MG63 (cell line): ENCODE results near the gene RPS25. TPM values are rescaled to one million over a fixed set of nuclear protein-coding genes. Genes with fewer than 3 reads are reported as not detected.
"Not testable (repeated sequence)": the region's sequence is repeated elsewhere in the genome, so short reads cannot be mapped to it uniquely, and the experiment has no call there.

Source experiments
- DNase-seq: peaks from one replicate; pipeline ENCODE4 v3.0.0-alpha.2; 2020
- H3K27me3 ChIP-seq: fragments of 250-450 bp; sonication (Bioruptor Pico); 2 replicates; pipeline ENCODE4 v1.5.1; 2020; ENCODE audit warnings: mild to moderate bottlenecking, moderate library complexity
- H3K36me3 ChIP-seq: fragments of 250-450 bp; sonication (Bioruptor Pico); 2 replicates; pipeline ENCODE4 v1.5.1; 2020; ENCODE audit warnings: mild to moderate bottlenecking, moderate library complexity
- H3K4me3 ChIP-seq: fragments of 250-450 bp; sonication (Bioruptor Pico); 2 replicates; pipeline ENCODE4 v1.5.1; 2020; ENCODE audit warnings: mild to moderate bottlenecking, moderate library complexity
- H3K9me3 ChIP-seq: fragments of 250-450 bp; sonication (Bioruptor Pico); 2 replicates; pipeline ENCODE4 v1.5.1; 2020; ENCODE audit warnings: mild to moderate bottlenecking, moderate library complexity
- total RNA-seq: library from RNA; depleted of rRNA; stranded (reverse); fragments of >200 nt; shearing (Covaris generic); gene quantifications from 2 replicates; pipeline ENCODE4 v1.2.3, GENCODE V29; 2014; ENCODE audit warnings: low replicate concordance

The RPS25 gene
- total RNA-seq, 1 experiment from 2014 or later = 1,989 TPM

DNA sequence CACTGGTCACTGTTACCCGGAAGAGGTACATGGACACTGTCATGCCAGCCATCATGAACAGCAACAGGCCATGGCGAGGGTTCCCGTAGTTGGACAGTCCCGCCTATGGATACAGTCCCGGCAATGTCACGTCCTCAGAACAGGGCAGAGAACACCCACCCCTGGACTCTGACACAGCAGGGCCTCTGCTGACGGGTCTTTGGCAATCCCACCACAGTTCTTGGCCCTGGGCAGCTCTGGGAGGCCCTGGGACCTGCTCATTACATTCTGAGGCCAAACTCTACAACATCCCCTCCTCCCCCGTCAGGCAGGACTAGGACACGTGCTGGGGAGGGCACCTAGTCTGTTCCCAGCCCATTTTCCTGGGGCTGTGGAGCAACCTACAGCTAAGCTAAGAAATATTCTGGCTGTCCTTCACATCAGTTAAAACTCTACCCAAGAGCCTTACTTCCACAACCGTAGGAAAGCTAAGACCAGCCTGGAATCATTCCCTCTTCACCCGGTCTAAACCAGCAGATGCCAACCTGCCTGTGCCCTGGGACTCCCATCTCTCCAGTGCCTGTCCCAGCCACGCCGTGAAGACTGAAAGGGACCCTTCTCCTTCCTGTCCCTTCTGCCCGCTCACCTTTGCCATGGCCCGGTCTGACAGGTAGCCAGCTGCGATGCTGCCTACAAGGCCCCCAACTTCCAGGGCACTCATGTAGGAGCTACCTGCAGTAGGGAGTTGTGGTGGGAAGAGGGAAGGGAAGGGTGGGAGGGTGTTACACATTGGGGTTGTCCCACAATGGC, 8.0 kb upstream of the RPS25 start:
- no peak overlapping the region for H3K4me3 ChIP-seq
- no peak for DNase-seq
- peaks cover 31% of the 10 kb centered on the region for H3K36me3 ChIP-seq
- H3K9me3 ChIP-seq = no peaks in the 10 kb centered on the region
- H3K27me3 ChIP-seq = no peaks in the 10 kb centered on the region

DNA sequence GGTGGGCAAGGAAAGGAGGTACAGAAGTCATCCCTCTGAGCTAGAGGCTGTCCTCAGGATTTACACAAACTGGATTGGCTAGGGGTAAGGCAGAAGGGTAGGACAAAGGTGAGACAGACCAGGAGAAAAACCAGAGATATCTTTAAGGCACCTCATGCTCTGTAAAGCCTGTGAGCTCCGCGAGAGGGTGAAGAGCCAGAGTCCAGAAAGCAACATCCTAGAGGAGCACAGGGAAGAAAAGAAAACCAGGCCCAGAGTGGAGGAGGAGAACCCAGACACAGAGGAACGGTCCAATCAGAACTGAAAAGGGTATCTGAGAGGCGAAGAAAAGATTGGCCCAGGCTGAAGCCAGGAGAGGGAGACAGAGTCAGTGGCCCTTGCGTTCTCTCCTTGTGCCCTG, 7.4 kb upstream of the RPS25 start:
- no peak overlapping the region for H3K4me3 ChIP-seq
- H3K9me3 ChIP-seq = no peaks in the 10 kb centered on the region
- peaks cover 36% of the 10 kb centered on the region for H3K36me3 ChIP-seq
- no peaks in the 10 kb centered on the region for H3K27me3 ChIP-seq
- no peak for DNase-seq

DNA sequence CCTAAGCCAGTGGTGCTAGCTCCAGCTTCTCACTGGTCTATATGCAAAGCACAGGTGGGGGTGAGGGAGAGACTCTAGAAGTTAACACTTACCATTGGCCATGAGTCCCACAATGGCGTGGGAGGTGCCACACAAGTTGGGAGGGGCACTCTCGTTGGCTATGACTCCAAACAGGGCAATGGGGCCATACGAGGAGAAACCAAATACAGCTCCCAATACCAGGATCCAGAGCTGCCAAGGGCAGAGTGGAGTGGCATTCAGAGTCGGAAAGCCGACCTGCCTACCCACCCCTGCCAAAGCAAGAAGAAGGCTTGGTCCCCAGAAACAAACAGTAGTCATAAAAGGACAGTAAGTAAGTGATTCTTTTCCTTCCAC, 6.9 kb upstream of the RPS25 start:
- H3K9me3 ChIP-seq = no peaks in the 10 kb centered on the region

DNA sequence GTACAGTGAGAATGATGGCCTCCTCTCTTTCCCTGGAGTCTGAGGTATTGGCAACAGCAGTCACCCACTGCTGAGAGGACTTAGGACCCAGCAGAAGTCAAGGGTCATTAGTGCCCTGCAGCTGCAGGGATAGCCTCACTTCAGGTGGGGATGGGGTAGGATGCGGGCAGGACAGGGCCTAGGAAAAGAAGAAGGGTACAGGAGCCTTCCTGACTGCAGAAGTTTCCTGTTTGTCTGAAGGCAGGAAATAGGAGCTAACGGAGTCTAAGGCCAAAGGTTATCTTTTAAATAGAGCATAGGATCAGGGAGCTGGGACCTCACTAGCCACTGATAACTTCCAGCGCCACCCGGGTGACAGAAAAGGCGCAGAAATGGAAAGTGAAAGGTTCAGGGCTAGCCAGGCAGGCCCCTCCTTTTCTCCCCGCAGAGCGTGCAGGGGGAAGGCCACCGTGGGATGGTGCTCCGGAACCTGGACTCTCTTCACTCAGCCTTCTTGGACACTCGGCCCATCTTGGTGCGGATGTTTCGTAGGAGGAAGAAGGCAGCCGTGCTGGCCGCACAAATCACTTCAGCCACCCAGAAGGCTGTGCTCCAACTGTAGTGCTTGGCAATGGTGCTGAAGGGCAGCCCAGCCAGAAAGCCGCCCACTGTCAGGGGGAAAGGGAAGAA, 6.4 kb upstream of the RPS25 start:
- peaks cover 41% of the 10 kb centered on the region for H3K36me3 ChIP-seq
- no peak overlapping the region for H3K4me3 ChIP-seq
- H3K27me3 ChIP-seq = no peaks in the 10 kb centered on the region
- no peak for DNase-seq
- no peaks in the 10 kb centered on the region for H3K9me3 ChIP-seq

More for the DNA sequence above, 6.9 kb upstream of the RPS25 start:
- DNase-seq = no peak
- Histone ChIP-seq H3K36me3 (peaks cover 37% of the 10 kb centered on the region), H3K27me3 (no peaks in the 10 kb centered on the region), H3K4me3 (no peak overlapping the region)

DNA sequence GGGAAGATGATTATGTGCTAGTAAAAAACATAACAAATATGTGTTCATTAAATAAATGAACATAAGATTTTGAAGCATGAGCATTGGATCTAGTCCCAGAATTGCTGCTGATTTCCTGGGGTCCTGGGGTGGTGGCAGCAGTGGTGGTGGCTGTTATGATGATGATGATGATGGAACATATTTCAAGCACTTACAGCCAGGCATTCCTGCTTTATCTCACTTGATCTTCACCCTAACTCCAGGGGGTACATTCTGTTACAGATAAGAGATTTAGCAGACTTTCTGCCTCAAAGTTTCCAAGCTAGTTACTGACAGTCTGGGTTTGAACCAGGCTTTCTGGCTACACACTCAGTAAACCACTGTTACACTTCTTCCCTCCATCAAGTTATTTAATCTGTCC, 5.6 kb upstream of the RPS25 start:
- Histone ChIP-seq H3K36me3 (peaks cover 41% of the 10 kb centered on the region), H3K27me3 (no peaks in the 10 kb centered on the region), H3K4me3 (no peak overlapping the region), H3K9me3 (no peaks in the 10 kb centered on the region)
- no peak for DNase-seq

DNA sequence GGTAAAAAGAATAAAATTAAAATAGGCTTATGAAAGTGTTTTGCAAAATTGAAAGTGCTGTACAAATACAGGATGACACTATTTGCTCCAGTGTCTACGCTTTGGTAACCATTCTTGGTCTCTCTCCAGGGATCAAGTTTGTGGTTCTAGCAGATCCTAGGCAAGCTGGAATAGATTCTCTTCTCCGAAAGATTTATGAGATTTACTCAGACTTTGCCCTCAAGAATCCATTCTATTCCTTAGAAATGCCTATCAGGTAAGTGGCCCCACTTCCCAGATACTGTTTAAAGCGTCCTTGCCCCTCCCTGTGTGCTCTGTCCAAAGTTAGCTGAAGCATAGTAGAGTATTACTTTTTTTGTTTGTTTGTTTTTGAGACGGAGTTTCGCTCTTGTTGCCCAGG, 3.5 kb upstream of the RPS25 start:
- H3K9me3 ChIP-seq = no peaks in the 10 kb centered on the region; the same call in 1 of the 2 replicates
- H3K27me3 ChIP-seq = no peaks in the 10 kb centered on the region
- peaks cover 56% of the 10 kb centered on the region for H3K36me3 ChIP-seq
- H3K4me3 ChIP-seq = no peak overlapping the region
- DNase-seq = no peak

DNA sequence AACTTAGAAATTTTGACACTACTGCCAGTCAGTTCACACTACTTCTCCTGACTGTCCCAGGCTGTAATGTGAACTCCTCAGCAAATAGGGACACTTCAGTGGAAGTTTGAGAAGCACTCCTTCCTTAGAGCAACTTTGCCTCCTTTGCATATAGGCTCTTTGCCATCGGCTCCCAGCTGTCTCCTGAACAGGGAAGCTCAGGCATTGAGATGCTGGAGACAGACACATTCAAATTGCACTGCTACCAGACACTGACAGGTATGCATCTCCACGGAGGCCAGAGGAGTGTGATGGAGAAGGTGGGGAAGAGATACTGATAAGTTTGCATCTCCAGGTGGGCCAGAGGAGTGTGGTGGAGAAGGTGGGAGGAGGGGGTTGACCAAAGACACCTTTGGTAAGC, 1.9 kb upstream of the RPS25 start:
- no peak for DNase-seq
- H3K36me3 ChIP-seq = peaks cover 70% of the 10 kb centered on the region
- H3K27me3 ChIP-seq = no peaks in the 10 kb centered on the region
- no peaks in the 10 kb centered on the region; the same call in 1 of the 2 replicates for H3K9me3 ChIP-seq
- peak overlapping the region; percentile 97 for H3K4me3 ChIP-seq

DNA sequence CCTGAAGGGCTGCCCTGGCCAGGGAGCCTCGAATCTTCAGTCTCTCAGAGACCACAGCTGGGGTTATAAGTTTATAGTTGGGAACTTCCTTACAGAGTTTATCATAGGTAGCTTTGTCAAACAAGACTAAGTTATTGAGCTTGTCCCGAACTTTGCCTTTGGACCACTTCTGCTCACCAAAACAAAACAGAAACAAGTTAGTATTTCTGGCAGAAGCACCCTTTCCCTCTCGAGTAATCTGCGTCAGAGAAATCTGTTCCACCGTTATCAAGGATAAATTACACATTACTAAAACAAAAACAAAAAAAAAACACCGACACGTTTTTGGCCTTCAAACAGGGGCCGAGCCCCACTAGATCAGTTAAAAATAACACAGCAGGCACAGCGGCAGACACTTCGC, 766 bp downstream of the RPS25 start:
- Histone ChIP-seq H3K36me3 (peaks cover 71% of the 10 kb centered on the region), H3K4me3 (peak overlapping the region; percentile 97)
- H3K27me3 ChIP-seq, H3K9me3 ChIP-seq, DNase-seq: not testable (repeated sequence)

DNA sequence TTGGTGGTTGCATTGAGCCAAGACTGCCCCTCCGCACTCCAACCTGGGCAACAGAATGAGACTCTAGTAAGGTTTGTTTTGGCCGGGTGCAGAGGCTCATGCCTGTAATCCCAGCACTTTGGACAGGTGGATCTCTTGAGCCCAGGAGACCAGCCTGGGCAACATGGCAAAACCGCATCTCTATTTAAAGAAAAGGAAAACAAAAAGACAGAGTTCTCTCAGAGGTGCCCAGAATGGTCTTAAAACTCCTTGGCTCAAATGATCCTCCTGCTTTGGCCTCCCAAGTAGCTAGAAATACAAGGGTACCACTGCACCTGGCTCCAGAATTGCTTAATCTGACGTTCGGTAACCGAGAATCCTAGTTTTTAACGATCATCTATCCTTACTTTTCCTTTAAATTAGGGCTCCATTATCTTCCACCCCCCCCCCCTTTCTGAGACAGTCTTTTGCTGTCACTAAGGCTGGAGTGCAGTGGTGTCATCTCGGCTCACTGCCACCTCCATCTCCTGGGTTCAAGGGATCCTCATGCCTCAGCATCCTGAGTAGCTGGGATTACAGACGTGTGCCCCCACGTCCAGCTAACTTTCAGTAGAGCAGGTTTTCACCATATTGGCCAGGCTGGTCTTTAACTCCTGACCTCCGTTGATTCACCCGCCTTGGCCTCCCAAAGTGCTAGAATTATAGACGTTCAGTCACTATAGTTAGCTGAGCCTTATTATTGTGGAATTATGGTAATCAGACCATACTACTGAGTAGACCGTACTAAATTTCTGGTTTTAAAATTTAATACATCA, 1.7 kb downstream of the RPS25 start:
- H3K36me3 ChIP-seq = peaks cover 62% of the 10 kb centered on the region
- peak overlapping the region; percentile 97 for H3K4me3 ChIP-seq
- no peaks in the 10 kb centered on the region; the same call in 1 of the 2 replicates for H3K9me3 ChIP-seq
- no peak for DNase-seq
- H3K27me3 ChIP-seq = no peaks in the 10 kb centered on the region

DNA sequence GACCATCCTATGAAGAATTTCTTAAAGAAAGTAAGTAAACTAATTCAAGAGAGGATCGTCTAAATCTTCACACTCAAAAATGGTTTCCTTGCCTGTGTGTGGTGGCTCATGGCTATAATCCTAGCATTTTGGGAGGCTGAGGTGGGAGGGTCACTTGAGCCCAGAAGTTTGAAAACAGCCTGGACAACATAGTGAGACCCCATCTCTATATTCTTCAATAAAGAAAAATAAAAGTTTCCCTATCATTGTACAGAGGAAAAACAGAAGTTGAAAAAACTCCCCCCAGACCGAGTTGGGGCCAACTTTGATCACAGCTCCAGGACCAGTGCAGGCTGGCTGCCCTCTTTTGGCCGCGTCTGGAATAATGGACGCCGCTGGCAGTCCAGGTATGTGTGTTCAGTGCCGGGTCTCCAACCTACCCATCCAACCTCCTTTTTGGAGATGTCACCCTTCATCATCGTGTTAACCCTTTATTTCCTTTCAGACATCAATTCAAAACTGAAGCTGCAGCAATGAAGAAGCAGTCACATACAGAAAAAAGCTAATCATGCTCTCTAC, 3.0 kb downstream of the RPS25 start:
- Histone ChIP-seq H3K27me3 (no peaks in the 10 kb centered on the region), H3K36me3 (peaks cover 56% of the 10 kb centered on the region), H3K4me3 (no peak overlapping the region), H3K9me3 (no peaks in the 10 kb centered on the region; the same call in 1 of the 2 replicates)
- DNase-seq = no peak

DNA sequence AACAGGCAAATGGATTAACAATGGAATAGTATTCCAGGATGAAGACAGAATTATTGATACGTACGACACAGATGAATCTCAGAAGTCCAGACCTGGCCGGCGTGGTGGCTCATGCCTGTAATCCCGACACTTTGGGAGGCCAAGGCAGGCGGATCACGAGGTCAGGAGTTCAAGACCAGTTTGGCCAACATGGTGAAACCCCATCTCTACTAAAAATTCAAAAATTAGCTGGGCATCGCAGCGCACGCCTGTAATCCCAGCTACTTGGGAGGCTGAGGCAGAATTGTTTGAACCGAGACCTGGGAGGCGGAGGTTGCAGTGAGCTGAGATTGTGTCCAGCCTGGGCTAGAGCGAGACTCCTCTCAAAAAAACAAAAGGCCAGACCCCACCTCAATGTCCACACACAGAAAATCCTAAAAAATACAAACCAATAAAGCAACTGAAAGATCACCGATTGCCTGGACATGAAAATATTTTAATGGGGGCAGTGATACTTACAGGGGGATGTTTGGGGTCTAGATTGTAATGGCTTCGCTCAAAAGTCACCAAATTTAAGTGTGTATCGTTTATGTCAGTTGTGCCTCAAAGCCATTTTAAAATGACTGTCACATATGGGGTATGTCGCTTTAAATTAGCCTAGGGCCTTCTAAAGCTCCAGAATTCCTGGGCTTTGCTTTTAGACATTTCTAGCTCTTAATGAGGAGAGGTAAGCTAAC, 3.8 kb downstream of the RPS25 start:
- no peak overlapping the region for H3K4me3 ChIP-seq
- no peaks in the 10 kb centered on the region; the same call in 1 of the 2 replicates for H3K9me3 ChIP-seq
- DNase-seq = no peak
- H3K27me3 ChIP-seq = no peaks in the 10 kb centered on the region
- H3K36me3 ChIP-seq = peaks cover 52% of the 10 kb centered on the region

DNA sequence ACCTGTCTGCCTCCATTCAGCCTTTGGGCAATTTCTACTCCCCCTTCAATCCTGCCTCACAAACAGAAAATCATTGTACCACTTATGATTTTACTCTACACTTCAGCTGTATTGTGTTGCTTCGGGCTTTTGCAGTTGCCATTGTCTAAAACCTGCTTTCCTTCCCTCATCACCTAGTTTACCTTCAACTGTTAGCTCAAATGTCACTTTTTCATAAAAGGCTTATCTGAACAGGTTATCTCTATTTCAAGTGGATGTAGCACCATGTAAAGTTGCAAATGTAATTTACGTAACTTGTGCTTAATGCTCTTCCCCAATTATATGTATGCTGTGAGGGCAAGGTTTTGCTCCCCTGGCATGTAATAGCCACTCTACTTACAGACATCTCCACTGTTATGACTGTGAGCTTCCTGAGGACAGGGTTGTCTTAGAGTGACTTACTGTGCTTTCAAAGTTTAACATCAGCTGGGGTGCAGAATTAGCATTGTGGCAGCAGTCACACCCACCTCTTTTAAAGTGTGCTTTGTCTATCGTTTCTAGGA, 5.4 kb downstream of the RPS25 start:
- no peak for DNase-seq

DNA sequence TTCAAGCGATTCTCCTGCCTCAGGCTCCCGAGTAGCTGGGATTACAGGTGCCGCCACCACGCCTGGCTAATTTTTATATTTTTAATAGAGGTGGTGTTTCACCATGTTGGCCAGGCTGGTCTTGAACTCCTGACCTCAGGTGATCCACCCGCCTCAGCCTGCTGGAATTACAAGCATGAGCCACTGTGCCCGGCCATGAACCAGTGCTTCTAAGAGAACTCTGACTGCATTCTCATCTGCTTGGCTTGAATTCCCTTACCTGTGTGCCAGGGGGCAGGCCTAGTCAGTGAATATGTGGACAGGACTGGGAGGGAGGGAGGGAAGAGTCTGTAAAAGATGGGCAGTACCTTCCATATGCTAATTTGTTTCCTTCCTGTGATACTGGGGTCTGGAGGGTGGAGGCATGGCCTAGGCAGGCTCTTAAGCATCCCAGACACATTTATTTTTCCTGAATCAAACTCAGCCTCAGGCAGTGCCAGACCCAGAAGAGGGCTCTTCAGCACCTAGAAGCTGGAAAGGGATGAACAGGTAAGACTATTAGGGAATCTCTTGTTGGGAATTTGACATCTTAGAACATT, 6.6 kb downstream of the RPS25 start:
- Histone ChIP-seq H3K9me3 (no peaks in the 10 kb centered on the region), H3K36me3 (peaks cover 52% of the 10 kb centered on the region), H3K4me3 (no peak overlapping the region), H3K27me3 (no peaks in the 10 kb centered on the region)
- no peak for DNase-seq

More for the DNA sequence above, 5.4 kb downstream of the RPS25 start:
- Histone ChIP-seq H3K4me3 (no peak overlapping the region), H3K27me3 (no peaks in the 10 kb centered on the region), H3K36me3 (peaks cover 52% of the 10 kb centered on the region), H3K9me3 (no peaks in the 10 kb centered on the region; the same call in 1 of the 2 replicates)

DNA sequence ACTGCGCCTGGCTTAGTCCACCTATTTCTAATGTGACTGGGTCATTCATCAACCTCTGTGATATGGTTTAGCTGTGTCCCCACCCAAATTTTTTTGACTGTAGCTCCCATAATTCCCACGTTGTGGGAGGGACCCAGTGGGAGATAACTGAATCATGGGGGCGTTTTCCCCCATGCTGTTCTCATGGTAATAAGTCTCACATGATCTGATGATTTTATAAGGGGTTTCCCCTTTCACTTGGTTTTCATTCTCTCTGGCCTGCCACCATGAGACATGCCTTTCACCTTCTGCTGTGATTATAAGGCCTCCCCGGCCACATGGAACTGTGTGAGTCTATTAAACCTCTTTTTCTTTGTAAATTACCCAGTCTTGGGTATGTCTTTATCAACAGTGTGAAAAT, 11.5 kb downstream of the RPS25 start:
- Histone ChIP-seq H3K9me3 (no peaks in the 10 kb centered on the region), H3K4me3 (no peak overlapping the region), H3K27me3 (no peaks in the 10 kb centered on the region), H3K36me3 (peaks cover 31% of the 10 kb centered on the region)
- no peak for DNase-seq

DNA sequence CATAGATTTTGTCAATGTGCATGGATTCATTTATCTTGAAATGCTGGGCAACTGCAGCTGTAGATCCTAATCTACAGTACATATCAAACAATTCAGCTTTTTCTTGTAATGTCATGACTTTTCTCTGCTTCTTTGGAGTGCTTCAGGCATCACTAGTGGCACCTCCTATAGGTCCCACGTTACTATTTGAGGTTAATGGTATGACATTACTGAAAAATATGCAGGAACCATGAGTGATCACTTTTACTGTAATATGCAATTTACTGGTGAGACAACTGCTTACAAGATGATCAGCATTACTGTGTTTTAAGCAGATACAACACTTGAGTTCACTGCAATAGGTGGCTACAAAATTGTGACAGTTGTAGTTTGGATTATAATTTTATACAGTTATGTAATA, 17.2 kb downstream of the RPS25 start:
- Histone ChIP-seq H3K36me3 (peaks cover 37% of the 10 kb centered on the region), H3K27me3 (no peaks in the 10 kb centered on the region), H3K4me3 (no peak overlapping the region), H3K9me3 (no peaks in the 10 kb centered on the region)
- DNase-seq = no peak

DNA sequence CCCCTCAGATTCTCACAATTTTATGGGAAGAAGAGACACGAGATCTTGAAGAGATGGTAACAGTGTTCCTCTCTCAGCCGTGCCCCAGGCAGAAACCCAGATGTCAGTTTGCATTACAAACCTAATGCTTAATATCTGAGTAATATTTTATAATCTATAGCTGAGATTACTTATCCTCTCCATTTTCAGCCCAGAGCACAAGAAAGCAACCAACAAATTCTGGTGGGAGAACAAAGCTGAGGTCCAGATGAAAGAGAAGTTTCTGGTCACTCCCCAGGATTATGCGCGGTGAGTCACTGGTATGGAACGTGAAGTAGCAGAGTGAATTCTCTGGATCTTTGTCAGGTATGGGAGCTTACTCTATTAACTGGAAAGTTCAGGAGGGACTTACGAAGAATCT, 19.3 kb downstream of the RPS25 start:
- Histone ChIP-seq H3K9me3 (no peaks in the 10 kb centered on the region), H3K36me3 (peaks cover 31% of the 10 kb centered on the region), H3K4me3 (peak overlapping the region; percentile 92), H3K27me3 (no peaks in the 10 kb centered on the region)
- DNase-seq = peak; percentile 65
